ENCODE data around the gene CDCP1.

- TF ChIP-seq CTCF (conservative IDR thresholded peaks at IDR 0.05) = no peak
- no peak for TF ChIP-seq EZH2 (IDR thresholded peaks at IDR 0.05; ENCODE audit: low read depth)
Measured at GRCh38 chr3:45112939-45113338, 33.2 kb downstream of the CDCP1 start.

All from PC-9 (cell line).